Esophagus muscularis mucosa (tissue), 3 donors: Measurements from ENCODE around the gene LANCL2.

Experiments used
- CTCF ChIP-seq, 3 experiments: fragments of 200-600 bp in 2 of 3; fragments of 450-650 bp in 1 of 3; sonication (generic) in 2 of 3; IDR thresholded peaks; one replicate each; pipeline ENCODE4 v1.5.1; 2017 to 2019; ENCODE audit warnings: antibody characterized with exemption in 3 of 3, mild to moderate bottlenecking in 2 of 3, moderate library complexity in 1 of 3
- POLR2A ChIP-seq: fragments of 450-650 bp; IDR thresholded peaks from one replicate; pipeline ENCODE4 v1.6.1; 2017; ENCODE audit warnings: antibody characterized with exemption, moderate library complexity, mild to moderate bottlenecking, low read depth
- POLR2AphosphoS5 ChIP-seq, 2 donors: sonication (generic); formaldehyde crosslinking; IDR thresholded peaks; one replicate each; pipeline ENCODE4 v1.6.1; 2017; ENCODE audit warnings: antibody characterized with exemption in 2 of 2

- TF ChIP-seq CTCF (IDR thresholded peaks at IDR 0.05) (no peak), POLR2A (no peak), POLR2AphosphoS5 (IDR thresholded peaks at IDR 0.05) (no peak)
Observed at GRCh38 chr7:55439627-55440026, 74.5 kb downstream of the LANCL2 start.
